Sigmoid colon (tissue), 7 donors: ENCODE results near the gene HES6. TPM values are rescaled to one million over a fixed set of nuclear protein-coding genes. Genes with fewer than 3 reads are reported as not detected.

Experiments
- DNase-seq: peaks from one replicate; pipeline ENCODE4 v3.0.0-alpha.2; 2019
- H3K27ac ChIP-seq, 4 donors: fragments of 200-600 bp; sonication (generic); one replicate each; pipeline ENCODE4 v1.5.1; 2016 to 2019; ENCODE audit warnings: mild to moderate bottlenecking in 1 of 4
- H3K27me3 ChIP-seq, 3 donors: fragments of 200-600 bp; sonication (generic); one replicate each; pipeline ENCODE4 v1.5.1; 2019; ENCODE audit warnings: mild to moderate bottlenecking in 1 of 3
- H3K36me3 ChIP-seq, 4 donors: fragments of 200-600 bp; sonication (generic); one replicate each; pipeline ENCODE4 v1.5.1; 2016 to 2019
- H3K4me1 ChIP-seq, 4 donors: fragments of 200-600 bp; sonication (generic); one replicate each; pipeline ENCODE4 v1.5.1; 2017 to 2019
- H3K4me3 ChIP-seq, 4 donors: fragments of 200-600 bp; sonication (generic); one replicate each; pipeline ENCODE4 v1.5.1; 2017 to 2019; ENCODE audit warnings: mild to moderate bottlenecking in 2 of 4, moderate library complexity in 1 of 4
- H3K9me3 ChIP-seq, 4 donors: fragments of 200-600 bp in 3 of 4; sonication (generic) in 3 of 4; one replicate each; pipeline versions ENCODE4 v1.5.1 to v1.6.1; 2013 to 2019
- EP300 ChIP-seq, 4 donors: sonication (generic); formaldehyde crosslinking; IDR thresholded peaks; one replicate each; pipeline ENCODE4 v1.6.1; 2017; ENCODE audit warnings: antibody characterized with exemption in 4 of 4
- POLR2A ChIP-seq, 2 donors: fragments of 450-650 bp; IDR thresholded peaks; one replicate each; pipeline ENCODE4 v1.6.1; 2016; ENCODE audit warnings: antibody characterized with exemption in 2 of 2, mild to moderate bottlenecking in 2 of 2, moderate library complexity in 2 of 2
- POLR2AphosphoS5 ChIP-seq, 4 donors: sonication (generic); formaldehyde crosslinking; IDR thresholded peaks; one replicate each; pipeline ENCODE4 v1.6.1; 2017; ENCODE audit warnings: antibody characterized with exemption in 4 of 4
- WGBS, 2 donors: extraction: QIAGEN DNeasy Blood & Tissue Kit; methylation state at CpG; one replicate each; pipeline ENCODE4 v1.1.7; 2013; 5-methylcytosine and 5-hydroxymethylcytosine counted together
- intact Hi-C: fragments of 100-400 bp; cut with DNase I; formaldehyde crosslinking; loops from one replicate; pipeline ENCODE4 v1.15.1; 2023
- polyA plus RNA-seq, 3 donors: library from polyadenylated mRNA; stranded (reverse); fragments of 200-250 nt; gene quantifications; one replicate each; pipeline ENCODE4 v1.2.3, GENCODE V29; 2013
- total RNA-seq, 4 donors: library from RNA; depleted of rRNA; stranded (reverse); fragments of >200 nt; gene quantifications; one replicate each; pipeline ENCODE4 v1.1.0, GENCODE V29; 2016
- TF ChIP-seq, protein P1 (sequence below), 4 experiments: fragments of 450-650 bp in 3 of 4; fragments of 200-600 bp in 1 of 4; IDR thresholded peaks; one replicate each; pipeline ENCODE4 v1.5.1; 2016 to 2019; ENCODE audit warnings: antibody characterized with exemption in 4 of 4, mild to moderate bottlenecking in 3 of 4, moderate library complexity in 2 of 4
- donor health status: healthy with polysubstance abuse.
- donor health status: Bipolar disorder and iron deficiency.
- donor health status: healthy.

HES6 gene
- total and polyA plus RNA-seq, 7 donors = 13.2 to 59.2 (median 27.3) TPM

DNA sequence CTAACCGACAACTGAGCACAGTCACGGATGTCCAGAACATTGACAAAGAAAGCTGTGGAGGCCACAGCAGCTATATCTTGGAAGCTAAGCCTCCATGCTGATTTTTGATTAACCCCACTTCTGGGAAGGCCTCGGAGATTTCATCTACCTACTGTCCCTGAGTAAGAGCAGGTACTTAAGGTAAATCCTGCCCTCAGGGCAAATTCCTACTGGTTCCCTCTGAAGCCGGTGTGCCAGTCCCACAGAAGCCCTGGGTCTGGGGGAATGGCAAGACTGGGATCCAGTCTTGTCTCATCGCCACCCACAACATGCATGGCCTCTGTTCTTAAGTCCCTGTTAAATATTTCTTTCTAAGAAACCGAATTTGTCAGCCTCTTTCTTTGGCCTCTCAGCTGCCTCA, 29.9 kb upstream of the HES6 start:
- DNase-seq = no peak
- peaks cover 17 to 95% (median 40%) of the 10 kb centered on the region in 4 donors for H3K36me3 ChIP-seq
- no peak overlapping the region for H3K27ac ChIP-seq
- H3K4me3 ChIP-seq = no peak overlapping the region
- H3K27me3 ChIP-seq = no peaks in the 10 kb centered on the region
- 95 to 96% methylated on average over 6 of the region's 6 CpGs for WGBS, 2 donors
- H3K4me1 ChIP-seq = no peaks in the 10 kb centered on the region
- TF ChIP-seq, protein P1, sequence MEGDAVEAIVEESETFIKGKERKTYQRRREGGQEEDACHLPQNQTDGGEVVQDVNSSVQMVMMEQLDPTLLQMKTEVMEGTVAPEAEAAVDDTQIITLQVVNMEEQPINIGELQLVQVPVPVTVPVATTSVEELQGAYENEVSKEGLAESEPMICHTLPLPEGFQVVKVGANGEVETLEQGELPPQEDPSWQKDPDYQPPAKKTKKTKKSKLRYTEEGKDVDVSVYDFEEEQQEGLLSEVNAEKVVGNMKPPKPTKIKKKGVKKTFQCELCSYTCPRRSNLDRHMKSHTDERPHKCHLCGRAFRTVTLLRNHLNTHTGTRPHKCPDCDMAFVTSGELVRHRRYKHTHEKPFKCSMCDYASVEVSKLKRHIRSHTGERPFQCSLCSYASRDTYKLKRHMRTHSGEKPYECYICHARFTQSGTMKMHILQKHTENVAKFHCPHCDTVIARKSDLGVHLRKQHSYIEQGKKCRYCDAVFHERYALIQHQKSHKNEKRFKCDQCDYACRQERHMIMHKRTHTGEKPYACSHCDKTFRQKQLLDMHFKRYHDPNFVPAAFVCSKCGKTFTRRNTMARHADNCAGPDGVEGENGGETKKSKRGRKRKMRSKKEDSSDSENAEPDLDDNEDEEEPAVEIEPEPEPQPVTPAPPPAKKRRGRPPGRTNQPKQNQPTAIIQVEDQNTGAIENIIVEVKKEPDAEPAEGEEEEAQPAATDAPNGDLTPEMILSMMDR (IDR thresholded peaks at IDR 0.05) = no peak
- TF ChIP-seq POLR2A (IDR thresholded peaks at IDR 0.05) (no peak), EP300 (IDR thresholded peaks at IDR 0.05) (no peak), POLR2AphosphoS5 (IDR thresholded peaks at IDR 0.05) (no peak)
- no peaks in the 10 kb centered on the region for H3K9me3 ChIP-seq
- intact Hi-C loops = loop anchor here (10.0 kb wide), 1 partner anchor 65 kb away; the partner anchor contains the start of gene ILKAP

DNA sequence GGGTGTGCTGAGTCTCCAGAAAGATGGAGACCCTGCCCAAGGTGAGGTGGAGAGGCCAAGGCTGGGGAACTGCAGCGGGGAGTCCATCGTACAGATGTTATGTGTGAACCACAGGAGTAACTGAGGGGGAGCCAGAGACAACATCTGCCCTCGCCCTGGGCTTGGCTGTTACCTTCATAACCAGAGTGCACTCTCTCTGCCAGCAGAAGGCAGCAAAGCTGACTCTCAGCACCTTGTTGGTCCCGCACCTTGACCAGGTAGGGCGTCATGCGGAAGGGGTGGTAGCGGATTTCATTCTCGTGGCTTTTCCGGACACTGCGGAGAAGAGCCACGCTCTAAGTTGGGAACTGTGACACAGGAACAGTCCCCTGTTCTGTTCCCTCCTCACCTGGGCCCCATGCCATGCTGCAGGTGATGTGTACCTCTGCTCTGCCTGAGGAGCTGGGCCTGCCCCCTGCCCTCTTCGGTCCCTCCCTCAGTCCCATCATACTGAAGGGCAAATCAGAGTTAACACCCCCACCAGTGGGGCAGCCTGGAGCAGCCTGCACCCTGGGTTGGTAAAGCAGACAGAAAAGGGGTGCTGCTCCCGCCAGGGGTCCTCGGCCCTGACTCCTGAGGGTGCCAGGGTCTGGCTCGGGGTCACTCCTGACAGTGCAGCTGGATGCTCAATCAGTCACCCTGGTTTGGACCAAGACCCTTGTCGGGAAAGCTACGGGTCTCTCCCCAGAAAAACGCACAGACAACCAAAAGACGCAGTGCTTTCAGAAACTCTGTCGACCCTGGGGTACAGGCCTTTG, 28.2 kb upstream of the HES6 start:
- intact Hi-C loops = loop anchor here (10.0 kb wide), 1 partner anchor 63 kb away; the partner anchor contains the start of gene ILKAP
- H3K36me3 ChIP-seq = peaks cover 14 to 81% (median 35%) of the 10 kb centered on the region in 4 donors
- no peak overlapping the region for H3K27ac ChIP-seq
- no peak overlapping the region for H3K4me3 ChIP-seq
- no peak for TF ChIP-seq POLR2A (IDR thresholded peaks at IDR 0.05)
- no peak for TF ChIP-seq EP300 (IDR thresholded peaks at IDR 0.05)
- TF ChIP-seq POLR2AphosphoS5 (IDR thresholded peaks at IDR 0.05) = no peak
- TF ChIP-seq, protein P1 (IDR thresholded peaks at IDR 0.05) = no peak
- H3K4me1 ChIP-seq = peaks cover 0 to 12% (median 7%) of the 10 kb centered on the region in 4 donors
- no peaks in the 10 kb centered on the region for H3K9me3 ChIP-seq
- H3K27me3 ChIP-seq = no peaks in the 10 kb centered on the region
- 91 to 93% methylated on average over 20 of the region's 20 CpGs for WGBS, 2 donors
- peak; percentile 55 for DNase-seq

DNA sequence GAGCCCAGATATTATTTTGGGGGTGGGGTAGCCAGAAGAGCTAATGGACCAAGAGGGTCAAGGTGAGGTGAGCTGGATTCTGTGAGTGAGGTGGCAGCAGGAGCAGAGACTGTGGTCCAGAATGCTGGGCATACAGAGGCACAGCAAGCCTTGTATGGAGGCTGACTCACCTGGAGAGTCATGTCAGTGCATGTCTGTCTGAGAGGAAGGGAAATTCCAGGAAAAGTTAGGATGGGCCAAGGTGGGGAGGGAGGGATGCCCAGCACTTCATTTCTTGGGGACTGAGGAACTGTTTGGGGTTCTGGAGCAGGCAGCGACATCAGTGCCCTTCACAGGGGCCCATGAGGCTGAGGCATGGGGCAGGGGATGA, 27.5 kb upstream of the HES6 start:
- Histone ChIP-seq H3K4me3 (no peak overlapping the region), H3K27me3 (no peaks in the 10 kb centered on the region), H3K9me3 (no peaks in the 10 kb centered on the region), H3K4me1 (peaks cover 0 to 20% (median 13%) of the 10 kb centered on the region in 4 donors), H3K36me3 (peaks cover 8 to 78% (median 30%) of the 10 kb centered on the region in 4 donors), H3K27ac (no peak overlapping the region)
- WGBS, 2 donors = 98 to 100% methylated on average over 1 of the region's 1 CpG
- TF ChIP-seq, protein P1 (IDR thresholded peaks at IDR 0.05) = no peak
- no peak for TF ChIP-seq POLR2A (IDR thresholded peaks at IDR 0.05)
- no peak for TF ChIP-seq POLR2AphosphoS5 (IDR thresholded peaks at IDR 0.05)
- intact Hi-C loops = loop anchor here (10.0 kb wide), 1 partner anchor 63 kb away; the partner anchor contains the start of gene ILKAP
- no peak for DNase-seq

DNA sequence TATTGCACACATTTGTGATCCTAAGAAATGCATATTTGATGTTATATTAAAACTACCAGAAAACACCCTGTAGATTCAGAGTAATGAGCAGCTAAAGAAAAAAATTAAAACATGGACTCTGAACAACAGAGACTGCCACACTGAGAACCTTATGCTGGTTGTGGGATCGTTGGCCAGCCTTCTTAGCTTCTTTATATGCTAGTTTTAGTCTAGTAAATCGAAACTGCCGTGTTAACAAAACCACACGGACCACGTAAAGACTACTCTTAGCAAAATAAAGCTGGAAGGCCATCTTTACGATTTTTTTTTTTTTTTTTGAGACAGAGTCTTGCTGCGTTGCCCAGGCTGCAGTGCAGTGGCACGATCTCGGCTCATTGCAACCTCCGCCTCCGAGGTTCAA, 25.8 kb upstream of the HES6 start:
- TF ChIP-seq POLR2AphosphoS5 (IDR thresholded peaks at IDR 0.05) = no peak
- TF ChIP-seq EP300 (IDR thresholded peaks at IDR 0.05) = no peak
- no peak for TF ChIP-seq POLR2A (IDR thresholded peaks at IDR 0.05)
- Histone ChIP-seq H3K4me1 (peaks cover 0 to 30% (median 17%) of the 10 kb centered on the region in 4 donors), H3K4me3 (no peak overlapping the region), H3K27ac (no peak overlapping the region), H3K27me3 (no peaks in the 10 kb centered on the region), H3K36me3 (peaks cover 10 to 72% (median 26%) of the 10 kb centered on the region in 4 donors), H3K9me3 (no peaks in the 10 kb centered on the region)
- DNase-seq = no peak
- intact Hi-C loops = loop anchor here (10.0 kb wide), 1 partner anchor 61 kb away; the partner anchor contains the start of gene ILKAP
- WGBS, 2 donors = 92 to 93% methylated on average over 11 of the region's 11 CpGs

DNA sequence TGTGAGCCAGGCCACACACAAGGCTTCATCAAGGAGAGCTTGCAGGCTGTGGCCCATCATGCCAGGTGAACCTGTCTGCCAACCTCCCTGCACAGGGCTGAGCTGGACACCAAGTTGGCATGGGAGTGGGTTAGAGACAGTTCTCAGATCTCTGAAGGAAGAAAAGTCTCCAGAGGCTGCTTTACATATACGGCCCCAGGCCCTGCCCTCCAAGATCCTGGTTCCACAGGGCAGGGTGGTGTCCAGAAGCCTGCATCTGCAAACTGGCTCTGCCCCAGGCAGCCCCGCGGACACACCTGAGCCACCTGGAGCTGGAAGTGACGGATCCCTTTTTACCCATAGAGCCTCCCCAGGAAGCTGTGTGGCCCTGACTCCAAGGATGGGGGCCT, 24.2 kb upstream of the HES6 start:
- no peak overlapping the region for H3K4me3 ChIP-seq
- H3K27ac ChIP-seq = peak overlapping the region; percentile 50 to 66 (median 65)
- TF ChIP-seq, protein P1 (IDR thresholded peaks at IDR 0.05) = no peak
- TF ChIP-seq POLR2AphosphoS5 (IDR thresholded peaks at IDR 0.05) = no peak
- no peak for TF ChIP-seq EP300 (IDR thresholded peaks at IDR 0.05)
- no peak for TF ChIP-seq POLR2A (IDR thresholded peaks at IDR 0.05)
- peaks cover 0 to 33% (median 18%) of the 10 kb centered on the region in 4 donors for H3K4me1 ChIP-seq
- intact Hi-C loops = loop anchor here (5.0 to 10.0 kb wide), 3 partner anchors 59 to 342 kb away; partner anchors contain the start of genes ILKAP and SCLY
- no peaks in the 10 kb centered on the region for H3K27me3 ChIP-seq
- DNase-seq = peak; percentile 65
- WGBS, 2 donors = 38 to 85% methylated on average over 4 of the region's 4 CpGs
- no peaks in the 10 kb centered on the region for H3K9me3 ChIP-seq
- H3K36me3 ChIP-seq = peaks cover 17 to 69% (median 28%) of the 10 kb centered on the region in 4 donors
